Adipocyte (in vitro differentiated cells): ENCODE measurements around the gene COA3.

Experiments used
- DNase-seq: peaks from one replicate; pipeline ENCODE4 v3.0.0-alpha.2; 2015; ENCODE audit warnings: low read depth
- H3K27me3 ChIP-seq: replicated peaks from 2 replicates; pipeline ENCODE4 v1.7.0; 2013; ENCODE audit warnings: mild to moderate bottlenecking, low read length, moderate library complexity; ENCODE audit not compliant: control insufficient read depth, insufficient read depth
- H3K36me3 ChIP-seq: 2 replicates; pipeline ENCODE4 v1.7.0; 2013; ENCODE audit warnings: low read length, mild to moderate bottlenecking, moderate library complexity; ENCODE audit not compliant: control insufficient read depth, insufficient read depth, severe bottlenecking
- H3K4me1 ChIP-seq: 2 replicates; pipeline ENCODE4 v1.7.0; 2013; ENCODE audit warnings: mild to moderate bottlenecking, low read length, moderate library complexity; ENCODE audit not compliant: control insufficient read depth, insufficient read depth
- H3K4me3 ChIP-seq: 2 replicates; pipeline ENCODE4 v1.7.0; 2013; ENCODE audit warnings: mild to moderate bottlenecking, low read length, moderate library complexity
- H3K9ac ChIP-seq: 2 replicates; pipeline ENCODE4 v1.7.0; 2013; ENCODE audit warnings: mild to moderate bottlenecking, low read length, moderate library complexity
- H3K9me3 ChIP-seq: 2 replicates; pipeline ENCODE4 v1.7.0; 2013; ENCODE audit warnings: mild to moderate bottlenecking, low read length, moderate library complexity; ENCODE audit not compliant: control insufficient read depth

COA3 gene

GRCh38 chr17:42792545-42792944 is 6.0 kb downstream of the COA3 start:
- no peak for DNase-seq
- no peak overlapping the region for H3K4me3 ChIP-seq
- H3K27me3 ChIP-seq, result no peaks in the 10 kb centered on the region
- H3K36me3 ChIP-seq, result peaks cover 3% of the 10 kb centered on the region
- no peak overlapping the region for H3K9ac ChIP-seq
- H3K4me1 ChIP-seq, result peaks cover 18% of the 10 kb centered on the region
- H3K9me3 ChIP-seq, result no peaks in the 10 kb centered on the region

GRCh38 chr17:42791948-42792347 is 6.6 kb downstream of the COA3 start:
- no peaks in the 10 kb centered on the region for H3K9me3 ChIP-seq
- no peak overlapping the region for H3K9ac ChIP-seq
- peaks cover 12% of the 10 kb centered on the region for H3K4me1 ChIP-seq
- peaks cover 3% of the 10 kb centered on the region for H3K36me3 ChIP-seq
- H3K4me3 ChIP-seq, result no peak overlapping the region
- no peak for DNase-seq
- H3K27me3 ChIP-seq, result no peaks in the 10 kb centered on the region

- Histone ChIP-seq H3K36me3 (no peaks in the 10 kb centered on the region), H3K9ac (no peak overlapping the region), H3K4me1 (peaks cover 28% of the 10 kb centered on the region), H3K27me3 (peaks cover 5% of the 10 kb centered on the region), H3K9me3 (no peaks in the 10 kb centered on the region), H3K4me3 (no peak overlapping the region)
- DNase-seq, result no peak
Observed at GRCh38 chr17:42787266-42787665, 11.2 kb downstream of the COA3 start.

GRCh38 chr17:42784811-42785592 is 13.5 kb downstream of the COA3 start:
- Histone ChIP-seq H3K4me1 (peaks cover 39% of the 10 kb centered on the region), H3K36me3 (no peaks in the 10 kb centered on the region), H3K9ac (no peak overlapping the region), H3K9me3 (no peaks in the 10 kb centered on the region), H3K27me3 (peaks cover 5% of the 10 kb centered on the region), H3K4me3 (no peak overlapping the region)
- no peak for DNase-seq

GRCh38 chr17:42784409-42784808 is 14.1 kb downstream of the COA3 start:
- H3K36me3 ChIP-seq, result peaks cover 4% of the 10 kb centered on the region
- H3K27me3 ChIP-seq, result peaks cover 5% of the 10 kb centered on the region
- peaks cover 42% of the 10 kb centered on the region for H3K4me1 ChIP-seq
- no peaks in the 10 kb centered on the region for H3K9me3 ChIP-seq
- DNase-seq, result no peak
- no peak overlapping the region for H3K4me3 ChIP-seq
- no peak overlapping the region for H3K9ac ChIP-seq

GRCh38 chr17:42783791-42784138 is 14.7 kb downstream of the COA3 start:
- Histone ChIP-seq H3K36me3 (peaks cover 11% of the 10 kb centered on the region), H3K4me3 (no peak overlapping the region), H3K9me3 (no peaks in the 10 kb centered on the region), H3K9ac (no peak overlapping the region), H3K27me3 (peaks cover 5% of the 10 kb centered on the region), H3K4me1 (peaks cover 42% of the 10 kb centered on the region)
- DNase-seq, result no peak

- Histone ChIP-seq H3K9me3 (no peaks in the 10 kb centered on the region), H3K36me3 (peaks cover 16% of the 10 kb centered on the region), H3K9ac (no peak overlapping the region), H3K4me1 (peaks cover 42% of the 10 kb centered on the region), H3K4me3 (peak overlapping the region; percentile 40), H3K27me3 (peaks cover 5% of the 10 kb centered on the region)
- DNase-seq, result peak; percentile 22
Observed at GRCh38 chr17:42783062-42783790, 15.3 kb downstream of the COA3 start.

GRCh38 chr17:42782166-42783061 is 16.1 kb downstream of the COA3 start:
- Histone ChIP-seq H3K27me3 (peaks cover 5% of the 10 kb centered on the region), H3K36me3 (peaks cover 24% of the 10 kb centered on the region), H3K9ac (peak overlapping the region; percentile 42), H3K4me3 (peak overlapping the region; percentile 40), H3K9me3 (no peaks in the 10 kb centered on the region), H3K4me1 (peaks cover 42% of the 10 kb centered on the region)
- no peak for DNase-seq

GRCh38 chr17:42781639-42782165 is 16.8 kb downstream of the COA3 start:
- Histone ChIP-seq H3K9me3 (no peaks in the 10 kb centered on the region), H3K36me3 (peaks cover 31% of the 10 kb centered on the region), H3K27me3 (peaks cover 5% of the 10 kb centered on the region), H3K9ac (peak overlapping the region; percentile 77), H3K4me3 (peak overlapping the region; percentile 76), H3K4me1 (peaks cover 42% of the 10 kb centered on the region)
- no peak for DNase-seq

- Histone ChIP-seq H3K27me3 (peaks cover 5% of the 10 kb centered on the region), H3K9ac (peak overlapping the region; percentile 77), H3K36me3 (peaks cover 36% of the 10 kb centered on the region), H3K4me1 (peaks cover 42% of the 10 kb centered on the region), H3K9me3 (no peaks in the 10 kb centered on the region), H3K4me3 (peak overlapping the region; percentile 76)
- no peak for DNase-seq
Observed at GRCh38 chr17:42780851-42781638, 17.5 kb downstream of the COA3 start.
